NCI-H2107 treated with DMSO at 0.1 percent for 48 hours (cell line): ENCODE results near the gene FLNB.

Source experiments
- DNase-seq: peaks from one replicate; lab custom pipeline; 2025; ENCODE audit not compliant: unreplicated experiment; lab: John Stamatoyannopoulos, UW

The FLNB gene

GRCh38 chr3:58028902-58029301 lies 20.7 kb downstream of the FLNB start:
- DNase-seq, result no peak

- peak; percentile 70 for DNase-seq
Observed at GRCh38 chr3:58029842-58030584, 21.8 kb downstream of the FLNB start.

- no peak for DNase-seq
Observed at GRCh38 chr3:58032186-58032585, 24.0 kb downstream of the FLNB start.

- DNase-seq, result peak; percentile 27
Observed at GRCh38 chr3:58034738-58035523, 26.7 kb downstream of the FLNB start.

- no peak for DNase-seq
Observed at GRCh38 chr3:58035524-58036255, 27.5 kb downstream of the FLNB start.

- DNase-seq, result no peak
Observed at GRCh38 chr3:58036293-58037032, 28.2 kb downstream of the FLNB start.

- no peak for DNase-seq
Observed at GRCh38 chr3:58037141-58037910, 29.1 kb downstream of the FLNB start.

GRCh38 chr3:58038675-58039292 lies 30.6 kb downstream of the FLNB start:
- no peak for DNase-seq

- DNase-seq, result no peak
Observed at GRCh38 chr3:58039601-58040000, 31.4 kb downstream of the FLNB start.

- no peak for DNase-seq
Observed at GRCh38 chr3:58041182-58041825, 33.1 kb downstream of the FLNB start.

- DNase-seq, result no peak
Observed at GRCh38 chr3:58041826-58042324, 33.7 kb downstream of the FLNB start.

- DNase-seq, result no peak
Observed at GRCh38 chr3:58042947-58043707, 34.9 kb downstream of the FLNB start.

- no peak for DNase-seq
Observed at GRCh38 chr3:58043933-58044332, 35.7 kb downstream of the FLNB start.

- DNase-seq, result no peak
Observed at GRCh38 chr3:58044691-58045483, 36.7 kb downstream of the FLNB start.

GRCh38 chr3:58047826-58048225 lies 39.6 kb downstream of the FLNB start:
- no peak for DNase-seq

GRCh38 chr3:58048301-58048700 lies 40.1 kb downstream of the FLNB start:
- DNase-seq, result no peak

- DNase-seq, result no peak
Observed at GRCh38 chr3:58049143-58049785, 41.0 kb downstream of the FLNB start.
